Neural crest cell (in vitro differentiated cells): ENCODE data around the gene FAM184B. TPM values are rescaled to one million over a fixed set of nuclear protein-coding genes. Genes with fewer than 3 reads are reported as not detected.

ENCODE experiments used
- DNase-seq: peaks from one replicate; pipeline ENCODE4 v3.0.0; 2021; ENCODE audit warnings: low read depth, mixed read lengths, low spot score
- H3K27ac Mint-ChIP-seq: one replicate; pipeline ENCODE4 v1.8.0; 2021; ENCODE audit warnings: mild to moderate bottlenecking, mixed read lengths; ENCODE audit not compliant: unreplicated experiment
- H3K27me3 Mint-ChIP-seq: 2 replicates; pipeline ENCODE4 v1.8.0; 2021; ENCODE audit warnings: low read depth, mild to moderate bottlenecking, mixed read lengths
- H3K36me3 Mint-ChIP-seq: 2 replicates; pipeline ENCODE4 v1.8.0; 2021; ENCODE audit warnings: low read depth, mild to moderate bottlenecking, mixed read lengths
- H3K4me1 Mint-ChIP-seq: 2 replicates; pipeline ENCODE4 v1.8.0; 2021; ENCODE audit warnings: mixed read lengths
- H3K4me3 Mint-ChIP-seq: one replicate; pipeline ENCODE4 v1.8.0; 2021; ENCODE audit warnings: mild to moderate bottlenecking, mixed read lengths
- H3K9me3 Mint-ChIP-seq: 2 replicates; pipeline ENCODE4 v1.8.0; 2021; ENCODE audit warnings: mixed read lengths
- total RNA-seq: library from RNA; stranded (reverse); gene quantifications from 2 replicates; pipeline ENCODE4 v1.2.1, GENCODE V29; 2021
- TF ChIP-seq, protein P1 (sequence below): fragments of 200-600 bp; sonication (generic); conservative IDR thresholded peaks from 2 replicates; pipeline ENCODE4 v1.5.0; 2021; ENCODE audit warnings: antibody characterized with exemption, mild to moderate bottlenecking

The FAM184B gene
- total RNA-seq, 1 donor from 2014 or later, result 0.12 TPM

DNA sequence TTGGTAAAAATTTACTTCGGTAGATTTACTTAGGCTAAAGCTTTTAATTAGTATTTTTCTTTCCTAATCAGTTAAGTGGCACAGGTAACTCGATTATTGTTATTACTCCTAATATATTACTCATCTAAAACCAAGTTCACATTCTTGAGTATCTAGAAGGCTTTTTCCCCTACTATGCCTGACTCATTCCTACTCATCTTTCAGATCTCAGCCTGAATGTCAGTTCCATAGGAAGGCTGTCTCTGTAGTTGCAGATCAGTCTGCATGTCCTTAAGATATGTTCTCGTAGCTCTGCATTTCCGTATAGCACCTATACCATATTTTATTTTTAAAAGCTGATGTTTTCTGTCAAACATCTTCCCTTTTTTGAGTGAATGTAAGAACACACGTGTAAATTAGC lies 5.9 kb upstream of the FAM184B start:
- H3K4me3 Mint-ChIP-seq, result no peak overlapping the region

DNA sequence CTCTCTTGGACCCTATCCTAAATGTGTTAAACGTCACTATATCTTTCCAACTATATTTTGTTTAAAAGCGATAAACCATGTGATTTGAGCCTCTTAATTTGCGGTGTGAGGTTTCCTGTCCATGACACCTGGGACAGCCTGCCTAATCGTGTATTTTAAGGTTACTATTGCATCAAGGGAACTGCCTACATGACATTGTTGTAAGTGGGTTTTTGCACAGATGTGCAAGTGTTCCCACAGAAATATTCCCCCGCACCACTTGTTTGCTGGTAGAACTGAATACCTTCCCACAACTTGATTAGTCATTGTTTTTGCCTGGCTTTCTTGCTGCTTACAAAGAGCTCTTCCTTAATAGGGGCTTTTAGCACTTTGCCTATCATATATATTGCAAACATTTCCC lies 5.1 kb upstream of the FAM184B start:
- TF ChIP-seq, protein P1, sequence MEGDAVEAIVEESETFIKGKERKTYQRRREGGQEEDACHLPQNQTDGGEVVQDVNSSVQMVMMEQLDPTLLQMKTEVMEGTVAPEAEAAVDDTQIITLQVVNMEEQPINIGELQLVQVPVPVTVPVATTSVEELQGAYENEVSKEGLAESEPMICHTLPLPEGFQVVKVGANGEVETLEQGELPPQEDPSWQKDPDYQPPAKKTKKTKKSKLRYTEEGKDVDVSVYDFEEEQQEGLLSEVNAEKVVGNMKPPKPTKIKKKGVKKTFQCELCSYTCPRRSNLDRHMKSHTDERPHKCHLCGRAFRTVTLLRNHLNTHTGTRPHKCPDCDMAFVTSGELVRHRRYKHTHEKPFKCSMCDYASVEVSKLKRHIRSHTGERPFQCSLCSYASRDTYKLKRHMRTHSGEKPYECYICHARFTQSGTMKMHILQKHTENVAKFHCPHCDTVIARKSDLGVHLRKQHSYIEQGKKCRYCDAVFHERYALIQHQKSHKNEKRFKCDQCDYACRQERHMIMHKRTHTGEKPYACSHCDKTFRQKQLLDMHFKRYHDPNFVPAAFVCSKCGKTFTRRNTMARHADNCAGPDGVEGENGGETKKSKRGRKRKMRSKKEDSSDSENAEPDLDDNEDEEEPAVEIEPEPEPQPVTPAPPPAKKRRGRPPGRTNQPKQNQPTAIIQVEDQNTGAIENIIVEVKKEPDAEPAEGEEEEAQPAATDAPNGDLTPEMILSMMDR, result no peak

More for the DNA sequence above, 5.9 kb upstream of the FAM184B start:
- TF ChIP-seq, protein P1, result no peak
- no peak overlapping the region for H3K27ac Mint-ChIP-seq
- H3K9me3 Mint-ChIP-seq, result no peaks in the 10 kb centered on the region
- peaks cover under 1% of the 10 kb centered on the region for H3K4me1 Mint-ChIP-seq
- peaks cover 9% of the 10 kb centered on the region for H3K27me3 Mint-ChIP-seq
- DNase-seq, result no peak
- H3K36me3 Mint-ChIP-seq, result peaks cover 9% of the 10 kb centered on the region

DNA sequence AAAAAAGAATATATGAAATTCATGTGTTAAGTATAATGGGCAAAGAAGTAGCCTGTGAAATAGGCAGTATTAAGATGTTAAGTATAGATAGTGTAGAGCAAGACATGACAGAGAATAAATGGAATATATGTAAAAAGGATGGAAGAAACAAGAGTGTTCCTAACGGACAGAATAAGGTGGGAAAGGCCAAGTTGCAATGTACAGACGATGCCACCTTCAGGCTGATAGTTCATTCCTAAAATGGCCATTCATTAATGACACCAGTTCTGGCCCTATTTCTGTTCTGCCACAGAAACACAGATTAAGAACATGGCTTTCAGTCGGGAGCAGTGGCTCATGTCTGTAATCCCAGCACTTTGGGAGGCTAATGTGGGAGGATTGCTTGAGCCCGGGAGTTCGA lies 4.4 kb upstream of the FAM184B start:
- H3K9me3 Mint-ChIP-seq, result no peaks in the 10 kb centered on the region
- DNase-seq, result no peak
- no peak overlapping the region for H3K4me3 Mint-ChIP-seq
- H3K36me3 Mint-ChIP-seq, result peaks cover 2% of the 10 kb centered on the region
- H3K27ac Mint-ChIP-seq, result no peak overlapping the region
- H3K27me3 Mint-ChIP-seq, result peaks cover 23% of the 10 kb centered on the region
- H3K4me1 Mint-ChIP-seq, result peaks cover 9% of the 10 kb centered on the region
- TF ChIP-seq, protein P1, result no peak

More for the DNA sequence above, 5.1 kb upstream of the FAM184B start:
- H3K27me3 Mint-ChIP-seq, result peaks cover 16% of the 10 kb centered on the region
- no peak for DNase-seq
- no peak overlapping the region for H3K27ac Mint-ChIP-seq
- H3K9me3 Mint-ChIP-seq, result no peaks in the 10 kb centered on the region
- no peak overlapping the region for H3K4me3 Mint-ChIP-seq
- peaks cover 6% of the 10 kb centered on the region for H3K36me3 Mint-ChIP-seq
- peaks cover 8% of the 10 kb centered on the region for H3K4me1 Mint-ChIP-seq

DNA sequence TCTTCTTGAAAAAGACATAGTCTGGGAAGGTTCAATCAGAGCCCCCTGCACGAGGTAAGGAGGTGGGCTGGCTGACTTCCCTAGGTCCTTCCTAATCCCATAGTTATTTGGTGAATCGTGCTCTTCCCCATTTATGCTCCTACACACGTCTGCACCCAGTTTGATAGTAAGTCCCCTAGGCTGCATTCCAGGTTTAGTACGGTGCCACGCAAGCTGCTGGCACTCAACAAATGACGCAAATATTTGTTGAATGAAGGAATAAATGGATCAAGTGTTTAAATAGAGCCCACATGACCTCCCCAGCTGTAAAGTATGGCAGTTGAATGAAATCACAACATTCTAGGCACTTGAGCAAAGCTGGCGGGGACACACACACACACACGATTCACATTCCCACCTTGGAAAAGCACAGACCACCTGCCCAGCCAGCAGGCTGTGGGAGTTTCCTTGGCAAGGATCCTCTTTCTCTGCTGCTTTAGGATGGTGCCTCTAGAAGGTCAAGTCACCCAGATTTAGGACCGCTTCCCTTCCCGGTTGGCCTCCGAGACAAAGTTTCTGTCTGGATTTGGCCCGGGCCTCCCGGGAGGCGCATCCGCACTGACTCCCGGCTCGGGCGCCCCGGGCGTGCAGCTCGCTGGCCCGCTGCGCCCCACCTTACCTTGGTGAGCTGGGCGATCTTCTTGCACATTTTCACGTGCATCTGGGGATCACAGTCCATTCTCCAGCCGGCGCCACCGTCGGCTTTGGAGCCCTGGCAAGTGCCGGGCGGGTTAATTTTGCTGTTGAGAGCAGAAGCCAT lies 721 bp downstream of the FAM184B start:
- H3K4me1 Mint-ChIP-seq, result peaks cover 9% of the 10 kb centered on the region
- peaks cover 61% of the 10 kb centered on the region for H3K27me3 Mint-ChIP-seq
- H3K36me3 Mint-ChIP-seq, result no peaks in the 10 kb centered on the region
- peak; percentile 6 for DNase-seq
- TF ChIP-seq, protein P1, result no peak
- H3K4me3 Mint-ChIP-seq, result peak overlapping the region; percentile 24
- no peaks in the 10 kb centered on the region for H3K9me3 Mint-ChIP-seq
- H3K27ac Mint-ChIP-seq, result no peak overlapping the region

DNA sequence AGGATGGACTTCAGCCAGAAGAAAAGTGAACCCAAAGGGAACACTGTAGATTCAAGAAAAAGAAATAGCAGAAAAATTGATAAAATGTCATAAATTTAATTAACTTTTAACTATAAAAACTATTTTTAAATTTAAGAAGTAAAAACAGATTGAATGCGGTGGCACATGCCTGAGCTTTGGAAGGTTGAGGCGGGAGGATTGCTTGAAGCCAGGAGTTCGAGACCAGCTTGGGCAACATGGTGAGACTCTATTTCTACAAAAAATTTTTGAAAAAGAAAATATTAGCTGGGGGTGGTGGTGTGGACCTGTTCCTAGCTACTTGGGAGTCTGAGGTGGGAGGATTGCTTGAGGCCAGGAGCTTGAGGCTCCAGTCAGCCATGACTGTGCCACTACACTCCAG lies 3.0 kb downstream of the FAM184B start:
- TF ChIP-seq, protein P1, result no peak
- H3K4me1 Mint-ChIP-seq, result peaks cover 9% of the 10 kb centered on the region
- H3K9me3 Mint-ChIP-seq, result no peaks in the 10 kb centered on the region
- H3K27me3 Mint-ChIP-seq, result peaks cover 61% of the 10 kb centered on the region
- DNase-seq, result no peak
- H3K27ac Mint-ChIP-seq, result no peak overlapping the region
- H3K36me3 Mint-ChIP-seq, result no peaks in the 10 kb centered on the region
- peak overlapping the region; percentile 11 for H3K4me3 Mint-ChIP-seq
